Esophagus (tissue), 2 donors: Measurements from ENCODE around the gene MACF1. TPM values are rescaled to one million over a fixed set of nuclear protein-coding genes. Genes with fewer than 3 reads are reported as not detected.

Experiments used
- H3K27ac ChIP-seq, 2 donors: one replicate each; pipeline ENCODE4 v1.5.1; 2013; ENCODE audit warnings: low read depth in 2 of 2, mild to moderate bottlenecking in 2 of 2, inconsistent platforms in 1 of 2, low read length in 1 of 2, moderate library complexity in 1 of 2
- H3K27me3 ChIP-seq, 2 donors: one replicate each; pipeline ENCODE4 v1.6.1; 2013; ENCODE audit warnings: low read length in 2 of 2, control low read depth in 1 of 2, mild to moderate bottlenecking in 1 of 2; ENCODE audit not compliant: insufficient read depth in 2 of 2, control insufficient read depth in 1 of 2
- H3K36me3 ChIP-seq, 2 donors: one replicate each; pipeline ENCODE4 v1.6.1; 2013; ENCODE audit warnings: low read length in 1 of 2; ENCODE audit not compliant: control insufficient read depth in 2 of 2, insufficient read depth in 2 of 2
- H3K4me1 ChIP-seq, 2 donors: one replicate each; pipeline ENCODE4 v1.6.1; 2013; ENCODE audit warnings: low read length in 1 of 2; ENCODE audit not compliant: control insufficient read depth in 2 of 2, insufficient read depth in 2 of 2
- H3K4me3 ChIP-seq, 2 donors: one replicate each; pipeline ENCODE4 v1.5.1; 2013; ENCODE audit warnings: low read length in 2 of 2, mild to moderate bottlenecking in 2 of 2, low read depth in 1 of 2, moderate library complexity in 1 of 2
- H3K9me3 ChIP-seq, 2 donors: one replicate each; pipeline ENCODE4 v1.6.1; 2013; ENCODE audit warnings: mild to moderate bottlenecking in 2 of 2, low read depth in 1 of 2, low read length in 1 of 2, moderate library complexity in 1 of 2; ENCODE audit not compliant: control insufficient read depth in 2 of 2, insufficient read depth in 1 of 2
- WGBS, 2 donors: extraction: QIAGEN DNeasy Blood & Tissue Kit; methylation state at CpG; one replicate each; pipeline ENCODE4 v1.1.7; 2013; 5-methylcytosine and 5-hydroxymethylcytosine counted together
- polyA plus RNA-seq, 2 donors: library from polyadenylated mRNA; stranded (reverse); fragments of 200-250 nt; gene quantifications; one replicate each; pipeline ENCODE4 v1.2.3, GENCODE V29; 2013
- donor health status: healthy with polysubstance abuse.
- donor health status: Bipolar disorder and iron deficiency.

The MACF1 gene
- polyA plus RNA-seq, 2 donors = 35.2 to 40.1 TPM

DNA sequence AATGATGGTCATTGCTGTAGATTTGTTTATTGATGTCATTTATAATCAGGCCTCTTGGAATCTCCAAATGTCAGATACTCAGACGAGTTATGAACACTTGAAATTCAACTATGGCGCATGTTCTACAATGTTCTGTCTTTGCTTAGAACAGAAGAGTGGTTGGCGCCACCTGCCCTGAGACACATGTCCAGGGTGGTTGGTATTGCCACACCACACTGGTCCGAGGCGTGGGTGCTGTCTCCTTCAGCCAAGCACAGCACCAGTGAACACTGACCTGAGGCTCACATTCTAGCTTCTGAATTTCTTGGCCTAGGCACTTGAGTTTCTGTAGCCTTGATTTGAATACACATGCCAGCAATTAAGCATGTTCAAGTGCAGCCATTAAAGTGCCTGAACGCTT, 276.8 kb downstream of the MACF1 start:
- Histone ChIP-seq H3K9me3 (no peaks in the 10 kb centered on the region), H3K27me3 (no peaks in the 10 kb centered on the region), H3K36me3 (peaks cover 7 to 22% of the 10 kb centered on the region in 2 donors), H3K4me1 (no peaks in the 10 kb centered on the region), H3K4me3 (no peak overlapping the region), H3K27ac (no peak overlapping the region)
- WGBS, 2 donors = 89 to 97% methylated on average over 6 of the region's 6 CpGs

GRCh38 chr1:39483276-39483675, 278.8 kb downstream of the MACF1 start:
- H3K36me3 ChIP-seq = peaks cover 7 to 18% of the 10 kb centered on the region in 2 donors
- 21 to 35% methylated on average over 1 of the region's 1 CpG for WGBS, 2 donors
- no peak overlapping the region for H3K4me3 ChIP-seq
- H3K9me3 ChIP-seq = no peaks in the 10 kb centered on the region
- no peaks in the 10 kb centered on the region for H3K4me1 ChIP-seq
- no peaks in the 10 kb centered on the region for H3K27me3 ChIP-seq
- no peak overlapping the region for H3K27ac ChIP-seq

- Histone ChIP-seq H3K27me3 (no peaks in the 10 kb centered on the region), H3K9me3 (no peaks in the 10 kb centered on the region), H3K27ac (no peak overlapping the region), H3K4me1 (no peaks in the 10 kb centered on the region), H3K4me3 (no peak overlapping the region), H3K36me3 (peaks cover 7 to 18% of the 10 kb centered on the region in 2 donors)
- WGBS, 2 donors = 69 to 78% methylated on average over 7 of the region's 7 CpGs
Observed at GRCh38 chr1:39484564-39484963, 280.1 kb downstream of the MACF1 start.

- H3K4me1 ChIP-seq = no peaks in the 10 kb centered on the region
- H3K36me3 ChIP-seq = peaks cover 7 to 15% of the 10 kb centered on the region in 2 donors
- H3K4me3 ChIP-seq = no peak overlapping the region
- WGBS, 2 donors = 83 to 85% methylated on average over 14 of the region's 14 CpGs
- no peaks in the 10 kb centered on the region for H3K27me3 ChIP-seq
- H3K27ac ChIP-seq = no peak overlapping the region
- H3K9me3 ChIP-seq = no peaks in the 10 kb centered on the region
Observed at GRCh38 chr1:39485046-39485803, 280.7 kb downstream of the MACF1 start.

DNA sequence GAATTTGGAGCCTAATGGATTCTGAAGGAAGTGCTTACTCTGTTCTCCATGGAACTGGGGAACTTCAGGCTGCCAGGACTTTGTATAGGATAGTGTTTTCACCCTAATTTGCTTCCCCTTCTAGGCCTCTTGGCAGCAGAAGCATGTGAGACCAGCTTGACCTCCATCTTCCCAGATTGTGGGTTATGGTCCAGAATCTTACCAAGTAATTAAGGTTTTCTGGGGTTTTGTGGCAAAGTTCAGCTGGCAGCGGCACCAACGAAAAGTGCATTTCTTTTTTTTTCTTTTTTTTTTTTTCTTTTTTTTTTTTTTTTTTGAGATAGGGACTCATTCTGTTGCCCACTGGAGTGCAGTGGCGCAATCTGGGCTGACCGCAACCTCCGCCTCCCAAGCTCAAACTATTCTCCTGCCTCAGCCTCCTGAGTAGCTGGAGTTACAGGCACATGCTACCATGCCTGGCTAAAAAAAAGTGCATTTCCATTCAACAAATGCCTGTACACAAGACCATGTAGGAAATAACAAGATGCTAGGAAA, 283.6 kb downstream of the MACF1 start:
- peaks cover 7 to 13% of the 10 kb centered on the region in 2 donors for H3K36me3 ChIP-seq
- no peak overlapping the region for H3K27ac ChIP-seq
- H3K27me3 ChIP-seq = no peaks in the 10 kb centered on the region
- no peaks in the 10 kb centered on the region for H3K9me3 ChIP-seq
- WGBS, 2 donors = 96% methylated on average over 5 of the region's 5 CpGs
- H3K4me3 ChIP-seq = no peak overlapping the region
- H3K4me1 ChIP-seq = peaks cover 0 to 6% of the 10 kb centered on the region in 2 donors

DNA sequence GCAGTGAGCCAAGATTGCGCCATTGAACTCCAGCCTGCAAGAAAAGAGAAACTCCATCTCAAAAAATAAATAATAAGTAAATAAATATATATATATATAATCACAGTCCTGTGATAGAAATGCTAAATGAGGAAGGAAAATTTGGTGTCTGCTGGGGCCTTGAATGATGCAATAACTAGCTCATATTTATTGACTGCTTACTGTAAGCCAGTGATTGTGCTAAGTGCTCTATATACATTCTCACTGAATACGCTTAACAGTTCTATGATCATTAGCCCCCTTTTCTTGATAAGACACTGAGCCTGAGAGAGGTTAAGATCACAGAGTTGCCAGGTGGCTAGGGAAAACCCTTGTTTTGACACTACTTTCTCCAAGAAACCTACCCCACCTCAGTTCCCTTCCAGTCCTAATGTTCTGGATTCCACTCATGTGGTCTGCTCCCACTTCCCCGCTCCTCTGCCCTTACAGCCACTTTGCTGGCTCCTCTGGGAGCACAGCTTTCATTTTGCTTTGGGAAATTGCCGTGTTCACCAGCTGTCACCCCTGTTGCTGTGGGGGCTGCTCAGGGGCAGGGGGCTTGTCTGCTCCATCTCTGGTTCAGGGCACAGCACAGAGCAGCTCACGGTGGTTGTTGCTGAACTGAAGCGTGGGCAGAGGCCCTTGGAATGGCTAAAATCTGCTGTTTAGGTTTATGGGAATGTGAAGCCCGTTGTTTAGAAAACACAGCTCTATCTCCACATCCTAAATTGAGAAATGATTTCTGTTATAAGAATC, 284.5 kb downstream of the MACF1 start:
- peaks cover 7 to 11% of the 10 kb centered on the region in 2 donors for H3K36me3 ChIP-seq
- 61 to 66% methylated on average over 7 of the region's 7 CpGs for WGBS, 2 donors
- H3K4me1 ChIP-seq = peaks cover 0 to 6% of the 10 kb centered on the region in 2 donors
- peaks cover 0 to 3% of the 10 kb centered on the region in 2 donors for H3K27me3 ChIP-seq
- no peak overlapping the region for H3K27ac ChIP-seq
- H3K9me3 ChIP-seq = no peaks in the 10 kb centered on the region
- no peak overlapping the region for H3K4me3 ChIP-seq

GRCh38 chr1:39489567-39490239, 285.2 kb downstream of the MACF1 start:
- Histone ChIP-seq H3K9me3 (no peaks in the 10 kb centered on the region), H3K4me1 (peaks cover 0 to 6% of the 10 kb centered on the region in 2 donors), H3K36me3 (peaks cover 5 to 9% of the 10 kb centered on the region in 2 donors), H3K27ac (no peak overlapping the region), H3K4me3 (no peak overlapping the region), H3K27me3 (peaks cover 0 to 4% of the 10 kb centered on the region in 2 donors)
- 66 to 71% methylated on average over 13 of the region's 13 CpGs for WGBS, 2 donors

- Histone ChIP-seq H3K36me3 (peaks cover 0 to under 1% of the 10 kb centered on the region in 2 donors), H3K4me1 (peaks cover 0 to 6% of the 10 kb centered on the region in 2 donors), H3K9me3 (no peaks in the 10 kb centered on the region), H3K4me3 (peak overlapping the region; percentile 51), H3K27ac (no peak overlapping the region), H3K27me3 (peaks cover 0 to 4% of the 10 kb centered on the region in 2 donors)
- WGBS, 2 donors = 8 to 16% methylated on average over 32 of the region's 32 CpGs
Observed at GRCh38 chr1:39490596-39491145, 286.2 kb downstream of the MACF1 start.
